Measurements from ENCODE around the gene EFNA2. TPM values are rescaled to one million over a fixed set of nuclear protein-coding genes. Genes with fewer than 3 reads are reported as not detected.

The EFNA2 gene
- total RNA-seq, 2 experiments from 2014 or later, result not detected

DNA sequence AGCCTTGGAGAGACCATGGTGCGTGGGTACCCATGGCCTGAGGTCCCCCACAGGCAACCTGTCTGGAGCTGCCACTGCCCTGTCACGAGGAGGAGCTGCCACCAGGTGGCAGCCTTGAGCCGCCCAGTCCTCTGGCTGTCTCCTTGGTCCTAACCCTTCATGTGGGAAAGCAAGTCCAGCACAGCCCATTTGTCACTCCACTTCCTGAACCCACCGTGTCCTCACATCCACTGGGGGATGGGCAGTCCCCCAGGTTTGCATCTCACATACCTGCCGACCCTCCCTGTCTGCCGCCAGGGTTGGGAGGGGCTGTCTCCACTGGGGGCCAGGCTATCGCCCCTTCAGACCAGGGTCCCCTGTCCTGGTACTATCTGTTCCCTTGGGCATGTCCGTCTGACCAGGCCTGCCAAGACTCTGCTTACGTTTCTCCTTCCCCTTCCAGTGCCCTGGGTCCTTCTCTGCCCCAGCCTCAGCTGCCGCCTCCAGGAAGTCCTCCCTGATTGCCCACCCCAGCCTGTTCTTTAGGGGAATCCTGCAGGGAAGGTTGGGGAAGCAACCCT, 5.8 kb upstream of the EFNA2 start:
- H3K27me3 ChIP-seq (ENCODE audit: control insufficient read depth in 1 of 2, insufficient read depth in 2 of 2, low read length in 2 of 2), result peaks cover 9 to 11% of the 10 kb centered on the region in 2 experiments
- Mint-ChIP-seq H3K4me3 (peak overlapping the region; percentile 89), H3K9me3 (no peaks in the 10 kb centered on the region), H3K4me1 (ENCODE audit: low read depth) (peaks cover 29% of the 10 kb centered on the region), H3K27ac (peak overlapping the region; percentile 82), H3K36me3 (ENCODE audit: low read depth) (peaks cover 35% of the 10 kb centered on the region), H3K27me3 (peaks cover 12% of the 10 kb centered on the region)
- CTCF ChIA-PET, result interaction anchor here (0.6 to 2.0 kb wide), 9 partner anchors 12 to 266 kb away, joined by 3 to 12 read pairs (median 3); partner anchors contain the start of genes ATP5F1D and NDUFS7
- POLR2A ChIA-PET, result interaction anchor here (1.1 to 2.5 kb wide), 3 partner anchors 11 to 103 kb away, joined by 3 to 29 read pairs (median 6); partner anchors contain the start of gene CIRBP
- H3K4me3 ChIP-seq (ENCODE audit: low read length), result no peak overlapping the region
- intact Hi-C loops (cut with DNase I, micrococcal nuclease), result loop anchor here (1.0 to 10.0 kb wide), 7 partner anchors 72 to 234 kb away; partner anchors contain the start of genes DAZAP1 (in 2 of the 2), C19orf25 (in 1 of the 2), GAMT (in 1 of the 2) and RPS15 (in 1 of the 2)
- H3K4me1 ChIP-seq (ENCODE audit: insufficient read depth, low read length), result peaks cover 30% of the 10 kb centered on the region
- TF ChIP-seq, protein P1, sequence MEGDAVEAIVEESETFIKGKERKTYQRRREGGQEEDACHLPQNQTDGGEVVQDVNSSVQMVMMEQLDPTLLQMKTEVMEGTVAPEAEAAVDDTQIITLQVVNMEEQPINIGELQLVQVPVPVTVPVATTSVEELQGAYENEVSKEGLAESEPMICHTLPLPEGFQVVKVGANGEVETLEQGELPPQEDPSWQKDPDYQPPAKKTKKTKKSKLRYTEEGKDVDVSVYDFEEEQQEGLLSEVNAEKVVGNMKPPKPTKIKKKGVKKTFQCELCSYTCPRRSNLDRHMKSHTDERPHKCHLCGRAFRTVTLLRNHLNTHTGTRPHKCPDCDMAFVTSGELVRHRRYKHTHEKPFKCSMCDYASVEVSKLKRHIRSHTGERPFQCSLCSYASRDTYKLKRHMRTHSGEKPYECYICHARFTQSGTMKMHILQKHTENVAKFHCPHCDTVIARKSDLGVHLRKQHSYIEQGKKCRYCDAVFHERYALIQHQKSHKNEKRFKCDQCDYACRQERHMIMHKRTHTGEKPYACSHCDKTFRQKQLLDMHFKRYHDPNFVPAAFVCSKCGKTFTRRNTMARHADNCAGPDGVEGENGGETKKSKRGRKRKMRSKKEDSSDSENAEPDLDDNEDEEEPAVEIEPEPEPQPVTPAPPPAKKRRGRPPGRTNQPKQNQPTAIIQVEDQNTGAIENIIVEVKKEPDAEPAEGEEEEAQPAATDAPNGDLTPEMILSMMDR (IDR thresholded peaks at IDR 0.05), result peak; percentile 84
- H3K9me3 ChIP-seq (ENCODE audit: control insufficient read depth in 1 of 2, insufficient read depth in 1 of 2, low read length in 2 of 2), result peaks cover 0 to 6% of the 10 kb centered on the region in 2 experiments
- H3K36me3 ChIP-seq (ENCODE audit: insufficient read depth, low read length), result peaks cover 31% of the 10 kb centered on the region
- H3K27ac ChIP-seq (ENCODE audit: low read depth in 1 of 2, low read length in 2 of 2), result no peak overlapping the region
- DNase-seq (peak; percentile 65 to 89 (median 74)), ATAC-seq (ENCODE audit: poor library complexity) (no peak)

DNA sequence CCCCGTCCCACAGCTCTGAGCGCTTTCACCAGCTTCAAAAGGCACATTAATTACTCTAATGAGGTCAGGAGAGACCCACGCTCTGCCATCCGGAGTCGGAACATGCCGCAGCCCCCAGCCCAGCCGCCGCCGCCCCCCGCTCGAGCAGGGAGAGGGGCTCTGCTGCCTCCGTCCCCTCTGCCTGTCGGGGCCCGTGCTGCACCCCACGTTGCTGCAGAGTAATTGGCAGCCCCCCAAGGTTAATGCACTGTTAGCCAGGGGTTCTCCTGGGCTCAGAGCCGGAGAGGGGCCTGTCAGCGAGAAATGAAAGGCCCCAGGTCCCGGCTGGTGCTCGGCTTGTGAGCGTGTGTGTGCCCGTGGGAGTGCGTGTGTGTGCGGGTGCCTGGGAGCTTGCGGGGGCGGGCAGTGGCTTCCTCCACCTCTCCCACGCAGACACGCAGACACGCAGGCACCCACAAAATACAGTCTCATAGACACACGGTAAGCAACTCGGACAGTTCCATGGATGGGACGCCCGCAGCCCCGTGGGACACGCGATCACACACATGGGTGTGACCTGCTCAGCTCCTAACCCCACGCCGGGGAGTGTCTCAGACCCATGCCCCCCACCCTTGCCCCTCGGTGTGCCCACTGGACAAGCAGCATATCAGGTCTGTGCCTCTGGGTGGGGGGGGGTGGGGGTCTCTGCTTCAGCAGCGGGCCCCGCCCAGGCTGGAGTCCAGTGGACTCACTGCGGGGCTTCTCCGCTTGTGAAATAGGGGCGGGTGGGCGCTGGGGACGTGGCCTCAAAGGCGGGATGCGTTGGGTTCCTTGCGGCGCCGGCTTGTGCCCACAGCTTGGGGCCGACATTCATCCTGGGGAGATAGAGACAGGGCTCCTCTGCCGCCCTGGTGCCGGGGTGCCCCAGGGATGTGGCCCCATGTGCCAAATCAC, 4.8 kb upstream of the EFNA2 start:
- H3K27me3 ChIP-seq (ENCODE audit: control insufficient read depth in 1 of 2, insufficient read depth in 2 of 2, low read length in 2 of 2), result peaks cover 15 to 18% of the 10 kb centered on the region in 2 experiments
- ChIA-PET POLR2A (interaction anchor here (0.6 to 2.5 kb wide), 3 partner anchors 12 to 175 kb away, joined by 3 to 29 read pairs (median 4); partner anchors contain the start of gene CIRBP), CTCF (interaction anchor here (1.4 to 2.0 kb wide), 2 partner anchors 37 to 91 kb away, joined by 12 read pairs; no protein-coding TSS in a partner anchor)
- peaks cover 0 to 10% of the 10 kb centered on the region in 2 experiments for H3K9me3 ChIP-seq (ENCODE audit: control insufficient read depth in 1 of 2, insufficient read depth in 1 of 2, low read length in 2 of 2)
- no peak overlapping the region for H3K4me3 ChIP-seq (ENCODE audit: low read length)
- ATAC-seq (ENCODE audit: poor library complexity), result no peak
- TF ChIP-seq, protein P1 (IDR thresholded peaks at IDR 0.05), result no peak
- no peak for DNase-seq
- Mint-ChIP-seq H3K27ac (no peak overlapping the region), H3K4me3 (peak overlapping the region; percentile 11), H3K36me3 (ENCODE audit: low read depth) (peaks cover 27% of the 10 kb centered on the region), H3K4me1 (ENCODE audit: low read depth) (peaks cover 29% of the 10 kb centered on the region), H3K9me3 (no peaks in the 10 kb centered on the region), H3K27me3 (peaks cover 16% of the 10 kb centered on the region)
- intact Hi-C loops (cut with DNase I, micrococcal nuclease), result no loop called here
- H3K27ac ChIP-seq (ENCODE audit: low read depth in 1 of 2, low read length in 2 of 2), result no peak overlapping the region
- H3K4me1 ChIP-seq (ENCODE audit: insufficient read depth, low read length), result peaks cover 28% of the 10 kb centered on the region
- H3K36me3 ChIP-seq (ENCODE audit: insufficient read depth, low read length), result peaks cover 28% of the 10 kb centered on the region

DNA sequence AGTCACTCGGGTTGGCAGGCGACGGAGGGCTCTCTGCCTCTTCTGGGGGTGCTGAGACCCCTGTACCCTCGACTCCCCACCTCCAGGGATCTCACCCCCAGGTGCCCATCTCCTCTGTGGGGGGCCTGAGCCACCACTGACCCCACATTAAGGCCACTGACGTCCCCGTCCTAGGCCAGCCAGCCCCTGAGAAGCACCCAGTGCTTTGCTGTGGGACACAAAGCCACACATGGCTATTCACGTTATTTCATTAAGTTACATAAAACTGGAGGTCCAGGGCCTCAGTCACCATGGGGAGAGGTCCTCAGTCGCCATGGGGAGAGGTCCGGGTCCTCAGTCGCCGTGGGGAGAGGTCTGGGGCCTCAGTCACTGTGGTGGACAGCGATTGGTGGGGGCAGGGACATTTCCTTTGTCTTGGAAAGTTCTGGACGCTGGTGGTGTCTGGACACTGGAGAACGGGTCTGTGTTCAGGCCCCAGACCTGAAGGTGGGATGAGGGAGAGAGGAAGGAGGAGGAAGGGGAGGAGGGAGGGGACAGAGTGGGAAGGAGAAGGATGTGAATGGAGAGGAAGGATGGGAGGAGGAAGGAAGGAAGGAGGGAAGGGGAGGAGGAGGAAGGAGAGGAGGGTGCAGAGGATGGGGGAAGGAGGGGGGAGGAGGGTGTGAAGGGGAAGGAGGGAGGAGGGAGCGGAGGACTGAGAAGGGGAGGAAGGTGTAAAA, 3.9 kb upstream of the EFNA2 start:
- no peak for ATAC-seq (ENCODE audit: poor library complexity)
- TF ChIP-seq, protein P1 (IDR thresholded peaks at IDR 0.05), result no peak
- H3K27me3 ChIP-seq (ENCODE audit: control insufficient read depth in 1 of 2, insufficient read depth in 2 of 2, low read length in 2 of 2), result peaks cover 18 to 22% of the 10 kb centered on the region in 2 experiments
- POLR2A ChIA-PET, result interaction anchor here (0.6 kb wide), 1 partner anchor 174 kb away, joined by 4 read pairs; no protein-coding TSS in a partner anchor
- H3K4me3 ChIP-seq (ENCODE audit: low read length), result no peak overlapping the region
- peaks cover 28% of the 10 kb centered on the region for H3K36me3 ChIP-seq (ENCODE audit: insufficient read depth, low read length)
- intact Hi-C loops (cut with DNase I, micrococcal nuclease), result no loop called here
- H3K27ac ChIP-seq (ENCODE audit: low read depth in 1 of 2, low read length in 2 of 2), result no peak overlapping the region
- Mint-ChIP-seq H3K27me3 (peaks cover 21% of the 10 kb centered on the region), H3K36me3 (ENCODE audit: low read depth) (peaks cover 22% of the 10 kb centered on the region), H3K9me3 (no peaks in the 10 kb centered on the region), H3K4me1 (ENCODE audit: low read depth) (peaks cover 24% of the 10 kb centered on the region), H3K27ac (no peak overlapping the region), H3K4me3 (no peak overlapping the region)
- peaks cover 0 to 13% of the 10 kb centered on the region in 2 experiments for H3K9me3 ChIP-seq (ENCODE audit: control insufficient read depth in 1 of 2, insufficient read depth in 1 of 2, low read length in 2 of 2)
- CTCF ChIA-PET, result no interaction called here
- no peak for DNase-seq
- peaks cover 25% of the 10 kb centered on the region for H3K4me1 ChIP-seq (ENCODE audit: insufficient read depth, low read length)
